VCaP (cell line): ENCODE data around the gene BNC2.

Experiments
- H3K27ac ChIP-seq: fragments of 450-650 bp; 2 replicates; pipeline ENCODE4 v1.5.1; 2017
- CTCF ChIP-seq: fragments of 450-650 bp; conservative IDR thresholded peaks from 2 replicates; pipeline ENCODE4 v1.5.1; 2017; ENCODE audit warnings: mild to moderate bottlenecking, moderate library complexity

BNC2 gene

GRCh38 chr9:16453390-16453789 is 417.1 kb downstream of the BNC2 start:
- TF ChIP-seq CTCF, result no peak
- no peak overlapping the region for H3K27ac ChIP-seq

- TF ChIP-seq CTCF, result no peak
- no peak overlapping the region for H3K27ac ChIP-seq
Observed at GRCh38 chr9:16450578-16450977, 419.9 kb downstream of the BNC2 start.

GRCh38 chr9:16450043-16450442 is 420.4 kb downstream of the BNC2 start:
- H3K27ac ChIP-seq, result no peak overlapping the region
- TF ChIP-seq CTCF, result no peak

- no peak overlapping the region for H3K27ac ChIP-seq
- TF ChIP-seq CTCF, result no peak
Observed at GRCh38 chr9:16449076-16449730, 421.3 kb downstream of the BNC2 start.

GRCh38 chr9:16447946-16448345 is 422.5 kb downstream of the BNC2 start:
- TF ChIP-seq CTCF, result no peak
- H3K27ac ChIP-seq, result no peak overlapping the region

- H3K27ac ChIP-seq, result no peak overlapping the region
Observed at GRCh38 chr9:16446636-16447035, 423.8 kb downstream of the BNC2 start.

More at GRCh38 chr9:16446636-16447035, 423.8 kb downstream of the BNC2 start:
- TF ChIP-seq CTCF, result no peak
